Activated CD4-positive, alpha-beta T cell treated with anti-CD3 and anti-CD28 coated beads, Interleukin-2, amount 10 ng/mL, durations not matched to agents 24 days and 14 days (primary cell): Measurements from ENCODE around the gene PPP1CB. TPM values are rescaled to one million over a fixed set of nuclear protein-coding genes. Genes with fewer than 3 reads are reported as not detected.
"Not testable (repeated sequence)": the region's sequence is repeated elsewhere in the genome, so short reads cannot be mapped to it uniquely, and the experiment has no call there.

Experiments used
- DNase-seq: peaks from one replicate; pipeline ENCODE4 v3.0.0; 2022
- H3K27ac Mint-ChIP-seq: one replicate; pipeline ENCODE4 v1.8.0; 2022; ENCODE audit warnings: mild to moderate bottlenecking, mixed read lengths
- H3K27me3 Mint-ChIP-seq: one replicate; pipeline ENCODE4 v1.8.0; 2022; ENCODE audit warnings: mixed read lengths
- H3K36me3 Mint-ChIP-seq: one replicate; pipeline ENCODE4 v1.8.0; 2022; ENCODE audit warnings: low read depth, mild to moderate bottlenecking, mixed read lengths
- H3K4me1 Mint-ChIP-seq: one replicate; pipeline ENCODE4 v1.8.0; 2021; ENCODE audit warnings: mixed read lengths
- H3K4me3 Mint-ChIP-seq: one replicate; pipeline ENCODE4 v1.8.0; 2022; ENCODE audit warnings: mild to moderate bottlenecking, moderate library complexity, mixed read lengths
- H3K9me3 Mint-ChIP-seq: one replicate; pipeline ENCODE4 v1.8.0; 2021; ENCODE audit warnings: mixed read lengths
- intact Hi-C: fragments of 100-400 bp; cut with micrococcal nuclease; formaldehyde crosslinking; loops from one replicate; pipeline ENCODE4 v1.15.1; 2023
- total RNA-seq: library from RNA; stranded (reverse); gene quantifications from 2 replicates; pipeline ENCODE4 v1.2.3, GENCODE V29; 2022

Gene PPP1CB
- total RNA-seq, 1 donor from 2014 or later, result 246 TPM

DNA sequence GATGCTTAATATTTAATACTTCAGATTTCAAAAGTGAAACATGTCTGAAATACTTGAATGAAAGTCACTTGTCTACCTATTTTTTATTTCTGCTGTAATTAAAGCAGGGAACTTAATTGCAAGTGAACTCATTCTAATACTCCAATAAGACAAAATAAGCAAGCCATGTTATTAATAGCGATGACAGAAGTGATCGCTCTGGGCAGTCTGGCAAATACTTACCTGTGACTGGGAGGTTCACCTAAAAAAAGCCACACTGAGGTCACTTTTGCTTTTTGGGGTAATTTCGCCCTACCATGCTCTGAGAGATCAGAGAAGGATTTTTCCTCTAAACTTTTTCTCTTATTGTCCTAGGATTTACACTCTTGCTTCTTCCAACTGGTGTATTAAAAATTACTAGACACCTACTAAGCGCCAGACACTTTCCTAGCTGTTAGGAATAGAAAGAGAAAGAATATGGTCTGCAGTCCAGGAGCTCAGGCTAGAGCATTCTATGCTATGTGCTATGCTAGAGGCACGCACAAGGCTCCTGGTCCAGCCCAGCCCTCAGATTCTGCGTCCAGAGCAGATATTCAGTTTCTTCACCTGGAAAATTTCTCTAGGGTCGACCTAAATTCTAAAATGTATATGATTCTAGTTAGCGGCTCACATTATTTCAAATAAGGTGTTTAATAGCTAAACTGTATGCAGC lies 26.5 kb upstream of the PPP1CB start:
- no peak for DNase-seq
- no peak overlapping the region for H3K4me3 Mint-ChIP-seq
- H3K4me1 Mint-ChIP-seq, result peaks cover 2% of the 10 kb centered on the region
- H3K36me3 Mint-ChIP-seq, result no peaks in the 10 kb centered on the region
- H3K27me3 Mint-ChIP-seq, result no peaks in the 10 kb centered on the region
- H3K9me3 Mint-ChIP-seq, result no peaks in the 10 kb centered on the region
- intact Hi-C loops, result no loop called here
- no peak overlapping the region for H3K27ac Mint-ChIP-seq

DNA sequence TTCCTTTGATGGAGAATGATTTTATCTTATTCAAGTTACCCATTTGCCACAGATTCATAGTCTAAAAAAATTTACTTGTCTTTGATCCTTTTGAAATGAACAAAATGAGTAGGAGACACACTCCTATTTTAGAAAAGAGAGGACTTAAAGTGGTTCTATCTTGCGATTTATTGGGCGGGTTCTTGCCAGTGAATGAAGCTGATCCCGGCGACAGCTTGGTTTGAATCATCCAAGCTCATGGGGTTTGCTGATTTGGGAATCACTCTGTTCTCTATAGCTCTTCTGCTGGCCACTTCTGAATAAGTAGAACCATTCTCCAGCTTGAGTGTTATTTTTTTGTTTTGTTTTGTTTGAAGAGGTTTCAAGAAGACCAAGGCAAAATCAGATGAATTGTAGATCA lies 25.5 kb upstream of the PPP1CB start:
- H3K4me1 Mint-ChIP-seq, result peaks cover 5% of the 10 kb centered on the region
- no peaks in the 10 kb centered on the region for H3K27me3 Mint-ChIP-seq
- H3K36me3 Mint-ChIP-seq, result no peaks in the 10 kb centered on the region
- no peak overlapping the region for H3K27ac Mint-ChIP-seq
- intact Hi-C loops, result no loop called here
- no peak overlapping the region for H3K4me3 Mint-ChIP-seq
- no peaks in the 10 kb centered on the region for H3K9me3 Mint-ChIP-seq
- DNase-seq, result no peak

DNA sequence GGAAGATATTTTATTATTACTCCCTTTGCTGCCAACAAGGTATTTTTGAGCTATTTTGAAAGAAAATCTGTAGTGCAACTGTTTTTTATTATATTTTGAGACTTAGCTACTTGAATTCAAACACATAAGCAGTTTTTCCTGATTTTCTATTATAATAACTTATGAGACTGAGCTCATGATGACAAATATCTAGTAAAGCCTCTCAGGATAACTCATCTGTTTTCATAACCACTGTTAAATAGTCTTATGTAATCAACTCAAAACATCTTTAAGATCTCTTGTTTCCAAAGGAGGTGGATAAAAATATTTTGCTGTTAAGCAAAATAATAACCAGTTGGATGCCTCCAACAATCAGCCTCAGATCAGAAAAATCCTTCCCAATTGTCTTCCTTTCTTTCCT lies 21.9 kb upstream of the PPP1CB start:
- no peaks in the 10 kb centered on the region for H3K36me3 Mint-ChIP-seq
- no peak overlapping the region for H3K4me3 Mint-ChIP-seq
- H3K27ac Mint-ChIP-seq, result no peak overlapping the region
- H3K27me3 Mint-ChIP-seq, result no peaks in the 10 kb centered on the region
- DNase-seq, result no peak
- intact Hi-C loops, result no loop called here
- H3K9me3 Mint-ChIP-seq, result no peaks in the 10 kb centered on the region
- H3K4me1 Mint-ChIP-seq, result peaks cover 3% of the 10 kb centered on the region

DNA sequence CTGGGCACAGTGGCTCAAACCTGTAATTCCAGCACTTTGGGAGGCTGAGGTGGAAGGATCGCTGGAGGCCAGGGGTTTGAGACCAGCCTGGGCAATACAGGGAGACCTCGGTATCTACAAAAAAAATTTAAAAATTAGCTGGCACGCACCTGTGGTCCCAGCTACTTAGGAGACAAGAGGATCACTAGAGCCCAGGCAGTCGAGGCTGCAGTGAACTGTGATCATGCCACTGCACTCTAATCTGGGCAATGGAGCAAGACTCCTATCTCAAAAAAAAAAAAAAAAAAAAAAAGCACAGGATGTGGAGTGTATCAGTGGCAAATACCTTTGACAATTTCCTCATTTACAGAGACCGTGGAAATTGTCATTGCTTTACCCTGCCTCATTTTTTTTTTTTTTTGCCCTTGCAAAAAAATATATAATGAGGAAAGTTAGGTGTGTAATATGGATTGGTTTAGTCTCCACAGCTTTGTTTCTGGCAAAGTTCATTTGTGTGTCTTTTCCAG lies 20.9 kb upstream of the PPP1CB start:
- H3K27ac Mint-ChIP-seq, result no peak overlapping the region
- no peaks in the 10 kb centered on the region for H3K27me3 Mint-ChIP-seq
- intact Hi-C loops, result no loop called here
- H3K4me1 Mint-ChIP-seq, result peaks cover 3% of the 10 kb centered on the region
- no peak overlapping the region for H3K4me3 Mint-ChIP-seq
- DNase-seq, result no peak
- H3K36me3 Mint-ChIP-seq, result no peaks in the 10 kb centered on the region
- no peaks in the 10 kb centered on the region for H3K9me3 Mint-ChIP-seq

DNA sequence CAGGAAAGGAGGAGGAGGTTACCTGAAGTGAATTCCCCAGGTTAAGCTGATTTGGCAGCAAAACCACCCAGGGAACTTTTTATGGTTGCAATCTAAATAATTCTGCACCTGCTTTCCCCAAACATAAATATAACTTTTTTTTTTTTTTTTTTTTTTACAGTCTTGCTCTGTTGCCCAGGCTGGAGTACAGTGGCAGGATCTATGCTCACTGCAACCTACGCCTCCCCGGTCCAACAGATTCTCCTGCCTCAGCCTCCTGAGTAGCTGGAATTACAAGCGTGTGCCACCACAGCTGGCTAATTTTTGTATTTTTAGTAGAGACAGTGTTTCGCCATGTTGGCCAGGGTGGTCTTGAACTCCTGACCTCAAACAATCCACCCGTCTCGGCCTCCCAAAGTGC lies 16.1 kb upstream of the PPP1CB start:
- DNase-seq, result no peak
- Mint-ChIP-seq H3K36me3 (peaks cover 9% of the 10 kb centered on the region), H3K27me3 (no peaks in the 10 kb centered on the region), H3K27ac (no peak overlapping the region), H3K4me1 (peaks cover under 1% of the 10 kb centered on the region), H3K9me3 (peaks cover 12% of the 10 kb centered on the region), H3K4me3 (no peak overlapping the region)
- intact Hi-C loops, result no loop called here

DNA sequence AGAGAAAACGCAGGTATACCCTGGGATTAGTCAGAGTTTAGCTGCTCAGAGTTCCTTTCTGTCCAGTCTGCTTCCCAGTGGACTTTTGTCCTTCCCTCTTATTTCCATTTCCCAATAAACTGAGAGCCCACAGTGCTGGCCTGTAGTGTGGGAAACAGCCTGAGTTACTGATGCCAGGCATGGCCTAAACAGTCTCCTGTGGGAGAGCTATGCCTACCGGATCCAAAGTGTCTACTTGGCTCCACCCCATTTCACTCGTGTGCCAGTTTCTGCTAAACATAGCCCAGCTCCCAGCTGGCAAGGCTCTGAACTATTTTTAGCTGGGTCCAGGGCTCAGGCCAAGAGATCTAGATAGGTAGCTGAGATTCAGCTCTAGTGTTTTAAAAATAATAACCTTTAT lies 15.6 kb upstream of the PPP1CB start:
- H3K4me1 Mint-ChIP-seq, result no peaks in the 10 kb centered on the region
- H3K4me3 Mint-ChIP-seq, result no peak overlapping the region

DNA sequence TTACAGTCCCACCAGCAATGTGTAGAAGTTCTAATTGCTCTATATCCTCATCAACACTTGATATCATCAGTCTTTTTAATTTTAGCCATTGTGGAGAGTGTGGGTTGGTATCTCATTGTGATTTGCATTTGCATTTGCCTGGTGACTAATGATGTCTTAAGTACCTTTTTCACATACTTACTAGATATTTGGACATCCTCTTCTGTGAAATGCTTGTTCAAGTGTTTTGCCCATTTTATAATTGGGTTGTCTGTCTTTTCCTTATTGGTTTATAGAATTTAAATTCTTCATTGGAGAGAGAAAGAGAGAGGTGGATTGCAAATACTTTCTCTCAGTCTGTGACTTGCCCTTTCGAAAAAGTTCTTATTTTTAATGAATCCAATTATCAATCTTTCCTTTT lies 14.0 kb upstream of the PPP1CB start:
- DNase-seq, result no peak
- Mint-ChIP-seq H3K9me3 (peaks cover 12% of the 10 kb centered on the region), H3K27ac (no peak overlapping the region), H3K4me1 (no peaks in the 10 kb centered on the region), H3K27me3 (no peaks in the 10 kb centered on the region), H3K4me3 (no peak overlapping the region), H3K36me3 (peaks cover 9% of the 10 kb centered on the region)
- intact Hi-C loops, result no loop called here

More for the DNA sequence above, 15.6 kb upstream of the PPP1CB start:
- intact Hi-C loops, result no loop called here
- H3K27ac Mint-ChIP-seq, result no peak overlapping the region
- no peak for DNase-seq
- no peaks in the 10 kb centered on the region for H3K27me3 Mint-ChIP-seq
- peaks cover 9% of the 10 kb centered on the region for H3K36me3 Mint-ChIP-seq
- H3K9me3 Mint-ChIP-seq, result peaks cover 12% of the 10 kb centered on the region

DNA sequence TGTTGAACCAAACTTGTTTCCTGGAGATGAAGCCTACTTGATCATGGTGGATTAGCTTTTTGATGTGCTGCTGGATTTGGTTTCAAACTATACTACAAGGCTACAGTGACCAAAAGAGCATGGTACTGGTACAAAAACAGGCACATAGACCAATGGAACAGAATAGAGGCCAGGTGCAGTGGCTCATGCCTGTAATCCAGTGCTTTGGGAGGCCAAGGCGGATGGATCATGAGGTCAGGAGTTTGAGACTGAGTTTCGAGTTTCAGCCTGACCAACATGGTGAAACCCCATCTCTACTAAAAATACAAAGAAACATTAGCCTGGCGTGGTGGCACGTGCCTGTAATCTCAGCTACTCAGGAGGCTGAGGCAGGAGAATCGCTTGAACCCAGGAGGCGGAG lies 9.0 kb upstream of the PPP1CB start:
- H3K4me3 Mint-ChIP-seq, DNase-seq, H3K27ac Mint-ChIP-seq, H3K4me1 Mint-ChIP-seq, H3K36me3 Mint-ChIP-seq, intact Hi-C loops, H3K27me3 Mint-ChIP-seq, H3K9me3 Mint-ChIP-seq: not testable (repeated sequence)

DNA sequence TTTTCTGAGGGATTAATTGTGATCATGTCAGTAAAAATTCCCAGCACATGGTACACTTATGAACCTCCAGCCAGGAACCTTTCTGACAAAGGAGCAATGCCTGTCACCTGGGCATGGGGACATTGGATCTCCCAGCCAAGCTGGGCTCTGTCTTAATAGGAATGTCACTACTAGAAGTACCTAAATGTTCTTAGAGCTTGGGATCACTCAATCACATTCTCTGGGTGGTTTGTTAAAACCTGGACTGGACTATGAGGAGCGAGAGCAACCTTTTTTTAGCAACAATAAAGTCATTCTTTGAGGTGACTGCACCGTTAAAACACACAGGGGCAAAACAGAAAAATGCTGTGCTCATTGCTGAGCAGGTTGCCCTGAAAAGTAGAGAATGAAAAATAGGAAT lies 6.4 kb upstream of the PPP1CB start:
- DNase-seq, result no peak
- Mint-ChIP-seq H3K4me1 (peaks cover 27% of the 10 kb centered on the region), H3K4me3 (no peak overlapping the region), H3K36me3 (no peaks in the 10 kb centered on the region), H3K9me3 (no peaks in the 10 kb centered on the region), H3K27ac (no peak overlapping the region), H3K27me3 (no peaks in the 10 kb centered on the region)
- intact Hi-C loops, result no loop called here

DNA sequence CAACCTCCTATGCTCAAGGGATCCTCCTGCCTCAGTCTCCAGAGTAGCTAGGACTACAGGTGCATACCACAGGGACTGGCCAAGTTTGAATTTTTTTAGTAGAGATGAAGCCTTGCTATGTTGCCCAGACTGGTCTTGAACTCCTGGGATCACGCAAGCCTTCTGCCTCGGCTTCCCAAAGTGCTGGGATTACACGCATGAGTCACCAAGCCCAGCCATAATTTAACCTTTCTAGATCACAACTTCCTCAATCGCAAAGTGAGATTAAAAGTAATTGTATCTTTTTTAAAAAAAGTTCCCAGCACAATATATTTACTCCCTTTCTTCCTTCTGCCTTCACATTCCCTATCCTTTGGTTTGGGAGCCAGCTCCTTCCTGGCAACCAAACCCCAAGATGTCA lies 5.8 kb upstream of the PPP1CB start:
- intact Hi-C loops, result no loop called here
- Mint-ChIP-seq H3K9me3 (no peaks in the 10 kb centered on the region), H3K27me3 (no peaks in the 10 kb centered on the region), H3K4me3 (no peak overlapping the region), H3K4me1 (peaks cover 33% of the 10 kb centered on the region), H3K36me3 (no peaks in the 10 kb centered on the region), H3K27ac (no peak overlapping the region)
- no peak for DNase-seq

DNA sequence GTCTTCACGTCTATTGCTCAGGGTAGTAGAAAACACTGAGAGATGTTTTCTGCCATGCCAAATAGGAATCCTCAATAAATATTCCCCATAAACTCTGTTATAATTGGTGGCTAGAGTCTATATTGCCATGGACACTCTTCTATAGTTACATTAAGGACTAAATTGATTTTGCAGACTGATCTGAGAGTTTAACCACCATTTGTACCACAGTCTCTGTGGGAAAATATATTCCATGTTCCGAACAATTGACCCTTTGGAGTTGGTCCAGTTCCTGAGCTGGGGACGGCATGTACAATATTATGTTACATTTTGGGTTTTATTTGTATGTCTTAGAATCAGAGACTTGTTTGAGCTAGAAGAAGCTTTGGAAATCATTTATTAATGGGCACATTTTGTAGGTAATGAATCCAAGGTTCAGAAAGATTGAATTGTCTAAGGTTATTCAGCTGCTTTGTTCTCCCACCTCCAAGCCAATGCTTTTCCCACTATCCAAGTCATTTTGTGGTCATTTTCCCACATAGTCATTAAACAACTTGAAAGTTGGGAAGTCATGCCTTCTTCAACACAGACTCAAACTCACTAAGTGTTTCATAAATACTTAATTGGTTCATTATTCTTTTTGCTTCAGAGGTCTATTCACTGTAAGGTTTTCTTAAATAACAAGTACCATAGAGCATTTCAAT lies 5.1 kb upstream of the PPP1CB start:
- intact Hi-C loops, result no loop called here
- Mint-ChIP-seq H3K36me3 (peaks cover 2% of the 10 kb centered on the region), H3K9me3 (no peaks in the 10 kb centered on the region), H3K27ac (no peak overlapping the region), H3K27me3 (no peaks in the 10 kb centered on the region), H3K4me1 (peaks cover 38% of the 10 kb centered on the region), H3K4me3 (no peak overlapping the region)
- no peak for DNase-seq

DNA sequence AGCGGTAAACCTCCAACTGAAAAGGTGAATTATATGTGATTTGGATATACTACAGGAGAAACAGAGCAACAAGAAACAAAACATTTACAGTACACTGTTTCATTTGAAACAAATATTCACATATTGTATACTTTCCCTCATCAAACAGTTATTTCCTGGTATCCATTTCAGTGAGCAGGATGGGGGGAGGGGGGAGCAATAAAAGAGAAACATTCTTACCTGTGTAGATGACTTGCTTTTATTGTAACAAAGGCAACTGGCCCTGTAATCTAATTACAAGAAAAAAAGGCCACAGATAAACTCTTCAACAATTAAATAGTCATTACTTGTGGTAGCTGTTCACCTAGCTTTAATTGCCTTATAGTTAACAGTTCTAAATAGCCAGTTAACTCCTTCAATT lies 3.9 kb upstream of the PPP1CB start:
- Mint-ChIP-seq H3K4me1 (peaks cover 40% of the 10 kb centered on the region), H3K27me3 (no peaks in the 10 kb centered on the region), H3K9me3 (no peaks in the 10 kb centered on the region), H3K27ac (peak overlapping the region; percentile 63), H3K4me3 (peak overlapping the region; percentile 57), H3K36me3 (peaks cover 6% of the 10 kb centered on the region)
- intact Hi-C loops, result no loop called here
- DNase-seq, result no peak

DNA sequence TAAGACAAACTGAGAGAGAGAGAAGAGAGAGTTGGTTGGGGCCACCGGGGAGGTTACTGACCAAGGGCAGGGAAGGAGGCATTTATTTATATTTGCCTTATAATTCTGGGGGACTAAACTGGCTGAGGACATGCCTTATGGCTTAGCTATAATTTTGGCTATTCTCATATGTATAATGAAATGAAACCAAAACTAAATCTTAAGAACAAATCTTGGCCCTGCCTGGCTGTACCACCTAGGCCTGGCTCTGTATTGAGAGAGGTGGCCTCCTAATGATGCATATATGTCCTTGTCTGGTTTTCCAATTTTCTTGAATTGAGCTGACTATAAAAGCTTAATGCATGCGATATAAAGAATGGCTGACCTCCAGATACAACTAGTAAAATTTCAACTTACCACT lies 3.5 kb upstream of the PPP1CB start:
- H3K27me3 Mint-ChIP-seq, result no peaks in the 10 kb centered on the region
- H3K4me3 Mint-ChIP-seq, result peak overlapping the region; percentile 57
- H3K36me3 Mint-ChIP-seq, result peaks cover 8% of the 10 kb centered on the region
- no peaks in the 10 kb centered on the region for H3K9me3 Mint-ChIP-seq
- peak; percentile 65 for DNase-seq
- peak overlapping the region; percentile 65 for H3K27ac Mint-ChIP-seq
- intact Hi-C loops, result no loop called here
- peaks cover 41% of the 10 kb centered on the region for H3K4me1 Mint-ChIP-seq

DNA sequence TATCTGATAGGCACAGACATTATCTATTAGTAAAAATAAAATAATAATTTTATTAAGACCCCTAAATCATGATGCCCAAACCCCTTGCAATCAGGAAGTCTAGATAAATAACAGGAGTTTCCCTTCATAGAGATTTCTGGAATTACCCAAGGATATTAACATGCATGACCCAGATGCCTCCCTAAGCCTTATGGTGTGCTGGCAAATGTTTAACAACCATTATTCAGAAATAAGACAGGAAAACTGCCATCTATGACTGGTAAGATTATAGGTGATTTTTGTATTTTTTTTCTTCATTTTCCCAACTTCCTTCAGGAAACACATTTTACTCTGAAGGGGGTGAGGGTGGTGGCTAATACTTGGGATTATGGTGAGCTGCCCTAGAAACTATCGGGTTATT lies 2.7 kb upstream of the PPP1CB start:
- H3K27ac Mint-ChIP-seq, result no peak overlapping the region
- no peaks in the 10 kb centered on the region for H3K27me3 Mint-ChIP-seq
- H3K36me3 Mint-ChIP-seq, result peaks cover 8% of the 10 kb centered on the region
- H3K4me1 Mint-ChIP-seq, result peaks cover 40% of the 10 kb centered on the region
- DNase-seq, result no peak
- no peaks in the 10 kb centered on the region for H3K9me3 Mint-ChIP-seq
- no peak overlapping the region for H3K4me3 Mint-ChIP-seq
- intact Hi-C loops, result no loop called here
